ENCODE results near the gene NCR3LG1.
"Not testable (repeated sequence)": the region's sequence is repeated elsewhere in the genome, so short reads cannot be mapped to it uniquely, and the experiment has no call there.

NCR3LG1 gene

GRCh38 chr11:17413414-17414316 lies 62.1 kb downstream of the NCR3LG1 start:
- DNase-seq: no peak

- DNase-seq: no peak
Observed at GRCh38 chr11:17414317-17414737, 62.7 kb downstream of the NCR3LG1 start.

- no peak for DNase-seq
Observed at GRCh38 chr11:17414992-17415391, 63.4 kb downstream of the NCR3LG1 start.

- no peak for DNase-seq
Observed at GRCh38 chr11:17415523-17416104, 64.0 kb downstream of the NCR3LG1 start.

GRCh38 chr11:17416492-17416891 lies 64.9 kb downstream of the NCR3LG1 start:
- no peak for DNase-seq

GRCh38 chr11:17418444-17419081 lies 67.0 kb downstream of the NCR3LG1 start:
- DNase-seq: no peak

GRCh38 chr11:17421781-17422180 lies 70.2 kb downstream of the NCR3LG1 start:
- no peak for DNase-seq

- DNase-seq: no peak
Observed at GRCh38 chr11:17423533-17424310, 72.1 kb downstream of the NCR3LG1 start.

GRCh38 chr11:17426233-17426632 lies 74.6 kb downstream of the NCR3LG1 start:
- DNase-seq: not testable (repeated sequence)

Measured in NCI-H2107 (cell line).